GM12872 (cell line): ENCODE measurements around the gene AGPS.

Experiments used
- TF ChIP-seq, protein P1 (sequence below): IDR thresholded peaks from 3 replicates; pipeline ENCODE4 v1.5.1; 2011; ENCODE audit warnings: low read depth, mild to moderate bottlenecking, low read length, moderate library complexity; ENCODE audit not compliant: insufficient read depth

The AGPS gene

DNA sequence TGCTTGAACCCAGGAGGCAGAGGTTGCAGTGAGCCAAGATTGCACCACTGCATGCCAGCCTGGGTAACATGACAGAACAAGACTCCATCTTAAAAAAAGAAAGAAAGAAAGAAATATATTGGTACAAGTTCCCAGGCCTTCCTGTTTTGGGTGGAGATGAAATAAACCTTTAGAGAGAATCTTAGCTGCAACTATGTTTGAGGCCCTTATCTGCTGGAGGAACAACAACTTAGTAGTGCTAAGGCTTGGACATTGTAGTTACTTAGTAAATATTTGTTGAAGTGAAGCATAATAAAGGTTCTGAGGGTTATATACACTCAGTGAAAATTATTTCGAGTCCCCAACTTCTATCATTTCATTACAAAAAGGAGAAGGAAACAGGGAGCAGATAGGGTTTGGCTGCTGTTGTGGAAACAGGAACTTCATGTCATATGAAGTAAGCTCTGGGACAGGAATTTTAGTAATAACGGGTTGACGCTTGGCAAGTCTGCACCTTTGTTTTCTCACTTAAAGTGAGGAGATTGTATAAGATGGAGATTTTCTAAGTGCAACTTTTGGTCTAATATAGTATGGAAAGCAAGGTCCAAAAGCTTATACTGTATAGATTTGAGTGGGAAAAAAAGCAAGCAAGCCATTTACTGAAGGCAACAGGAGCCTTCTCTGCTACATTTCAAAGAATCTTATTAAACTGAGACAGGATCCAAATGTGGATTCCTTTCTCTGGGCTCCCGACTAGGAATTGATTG lies 40.0 kb upstream of the AGPS start:
- TF ChIP-seq, protein P1, sequence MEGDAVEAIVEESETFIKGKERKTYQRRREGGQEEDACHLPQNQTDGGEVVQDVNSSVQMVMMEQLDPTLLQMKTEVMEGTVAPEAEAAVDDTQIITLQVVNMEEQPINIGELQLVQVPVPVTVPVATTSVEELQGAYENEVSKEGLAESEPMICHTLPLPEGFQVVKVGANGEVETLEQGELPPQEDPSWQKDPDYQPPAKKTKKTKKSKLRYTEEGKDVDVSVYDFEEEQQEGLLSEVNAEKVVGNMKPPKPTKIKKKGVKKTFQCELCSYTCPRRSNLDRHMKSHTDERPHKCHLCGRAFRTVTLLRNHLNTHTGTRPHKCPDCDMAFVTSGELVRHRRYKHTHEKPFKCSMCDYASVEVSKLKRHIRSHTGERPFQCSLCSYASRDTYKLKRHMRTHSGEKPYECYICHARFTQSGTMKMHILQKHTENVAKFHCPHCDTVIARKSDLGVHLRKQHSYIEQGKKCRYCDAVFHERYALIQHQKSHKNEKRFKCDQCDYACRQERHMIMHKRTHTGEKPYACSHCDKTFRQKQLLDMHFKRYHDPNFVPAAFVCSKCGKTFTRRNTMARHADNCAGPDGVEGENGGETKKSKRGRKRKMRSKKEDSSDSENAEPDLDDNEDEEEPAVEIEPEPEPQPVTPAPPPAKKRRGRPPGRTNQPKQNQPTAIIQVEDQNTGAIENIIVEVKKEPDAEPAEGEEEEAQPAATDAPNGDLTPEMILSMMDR: no peak

DNA sequence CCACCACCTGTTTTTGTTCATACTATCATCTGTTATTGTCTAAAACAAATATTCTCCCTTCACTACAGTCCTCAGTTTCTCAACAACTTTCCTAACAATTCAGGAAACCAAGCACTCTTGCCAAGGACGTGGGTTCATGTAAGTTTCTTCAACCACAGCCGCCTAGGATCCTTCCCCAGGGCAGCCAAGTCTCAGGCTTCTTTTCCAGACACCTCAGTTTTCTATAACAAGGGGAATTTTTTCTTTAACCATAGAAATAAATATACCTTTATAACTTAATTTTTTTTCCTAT lies 39.4 kb upstream of the AGPS start:
- TF ChIP-seq, protein P1: no peak

DNA sequence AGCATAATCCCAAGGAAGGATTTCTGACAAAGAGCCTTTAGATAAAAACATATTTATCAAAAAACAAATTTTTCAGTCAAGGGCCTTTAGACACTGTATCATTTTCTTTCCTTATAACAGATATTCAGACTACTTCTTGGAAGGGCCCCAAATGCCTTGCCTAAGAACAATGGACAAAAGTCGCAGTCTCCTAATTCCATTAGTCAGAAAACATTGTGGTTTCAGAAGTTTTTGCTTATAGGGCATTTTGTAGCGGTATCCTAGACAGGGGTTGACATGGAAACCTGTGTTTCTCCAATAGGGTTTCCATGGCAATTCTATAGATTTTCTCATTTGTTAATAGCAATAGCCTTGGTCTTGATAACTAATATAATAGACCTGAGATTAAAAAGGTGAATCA lies 36.7 kb upstream of the AGPS start:
- TF ChIP-seq, protein P1: no peak

DNA sequence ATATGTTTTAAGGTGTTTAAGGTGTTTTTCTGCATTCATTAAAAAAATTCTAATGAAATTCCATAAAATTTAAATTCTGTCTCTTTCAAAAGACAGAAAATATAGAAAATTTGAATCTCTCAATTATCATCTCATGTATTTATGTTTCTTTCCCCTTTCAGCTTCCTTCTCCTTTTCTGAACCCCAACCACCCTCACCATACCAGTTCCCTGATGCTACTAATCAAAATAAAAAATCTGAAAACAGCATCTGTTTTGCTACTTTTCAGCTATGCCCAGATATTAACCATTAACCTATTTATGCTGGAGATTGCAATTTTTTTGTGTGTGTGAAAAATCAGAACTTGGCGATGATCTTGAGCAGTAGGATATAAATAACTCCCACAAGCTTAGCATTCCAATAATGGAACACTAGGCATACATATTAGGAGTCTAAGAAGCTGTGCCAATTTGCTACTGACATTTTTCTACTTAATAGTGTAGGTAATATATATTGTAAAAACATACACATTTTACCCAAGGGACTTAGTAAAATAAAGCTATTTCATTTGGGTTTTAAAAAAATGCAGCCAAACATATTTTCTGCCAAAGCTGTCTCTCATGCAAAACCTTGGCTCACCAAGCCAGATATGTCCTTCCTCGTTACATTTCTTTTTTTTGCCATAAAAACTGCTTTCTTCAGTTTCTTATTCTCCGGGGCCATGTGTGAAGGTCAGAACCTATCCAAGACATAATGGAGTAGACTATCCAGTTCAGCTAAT lies 32.6 kb upstream of the AGPS start:
- TF ChIP-seq, protein P1: no peak

DNA sequence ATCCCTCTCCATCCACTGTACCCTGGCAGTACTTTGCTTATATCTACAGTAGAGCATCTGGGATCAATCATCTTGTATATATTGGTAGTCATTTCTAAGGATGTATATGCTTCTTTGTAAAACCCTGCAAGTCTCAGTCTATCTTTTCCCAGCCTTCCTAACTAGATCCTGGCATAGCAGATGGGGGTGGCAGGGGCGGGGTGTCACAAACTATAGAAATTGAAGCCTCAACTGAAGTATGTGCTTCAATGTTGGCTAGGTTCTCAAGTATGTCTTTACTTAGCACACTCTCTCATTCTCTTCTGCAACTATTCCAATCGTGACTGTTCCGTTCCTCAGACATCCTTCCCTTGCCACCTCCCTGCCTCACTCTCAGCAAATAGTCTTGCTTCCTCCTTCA lies 30.1 kb upstream of the AGPS start:
- TF ChIP-seq, protein P1: no peak

DNA sequence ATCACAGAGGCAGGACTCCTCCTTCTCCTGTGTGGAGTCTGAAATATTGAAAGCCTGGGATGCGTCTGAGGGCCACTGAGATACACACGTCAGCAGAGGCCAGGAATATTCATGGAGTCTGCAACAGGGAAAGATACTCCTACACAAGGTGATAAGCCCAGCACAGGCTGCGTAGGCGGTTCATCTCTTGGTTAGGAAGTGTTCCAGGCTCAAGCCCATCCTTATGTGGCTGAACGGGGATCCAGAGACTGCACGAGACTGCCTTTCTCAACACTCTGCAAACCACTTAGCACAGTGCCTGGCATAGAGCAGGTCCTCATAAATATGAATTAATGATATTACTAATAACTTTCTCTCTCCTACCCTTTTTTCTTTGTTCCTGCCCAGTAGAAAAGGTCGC lies 29.2 kb upstream of the AGPS start:
- TF ChIP-seq, protein P1: no peak

DNA sequence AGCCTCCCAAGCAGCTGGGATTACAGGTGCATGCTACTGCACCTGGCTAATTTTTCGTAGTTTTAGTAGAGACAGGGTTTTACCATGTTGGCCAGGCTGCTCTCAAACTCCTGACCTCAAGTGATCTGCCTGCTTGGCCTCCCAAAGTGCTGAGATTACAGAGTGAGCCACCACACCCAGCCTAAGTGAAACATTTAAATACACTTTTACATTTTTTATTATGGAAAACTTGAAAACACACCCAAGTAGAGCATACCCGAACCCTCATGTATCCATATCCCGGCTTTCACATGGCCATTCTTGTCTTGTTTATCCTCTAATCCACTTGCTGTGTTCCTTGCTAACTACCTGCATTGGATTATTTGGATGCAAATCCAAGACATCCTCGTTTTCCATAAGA lies 13.2 kb upstream of the AGPS start:
- TF ChIP-seq, protein P1: no peak
